ENCODE results near the gene OST4. TPM values are rescaled to one million over a fixed set of nuclear protein-coding genes. Genes with fewer than 3 reads are reported as not detected.
A peak's percentile ranks its signal among the peaks of the same experiment; 100 is the strongest.

OST4 gene
- total RNA-seq, 1 donor from 2014 or later, result 84.6 TPM

DNA sequence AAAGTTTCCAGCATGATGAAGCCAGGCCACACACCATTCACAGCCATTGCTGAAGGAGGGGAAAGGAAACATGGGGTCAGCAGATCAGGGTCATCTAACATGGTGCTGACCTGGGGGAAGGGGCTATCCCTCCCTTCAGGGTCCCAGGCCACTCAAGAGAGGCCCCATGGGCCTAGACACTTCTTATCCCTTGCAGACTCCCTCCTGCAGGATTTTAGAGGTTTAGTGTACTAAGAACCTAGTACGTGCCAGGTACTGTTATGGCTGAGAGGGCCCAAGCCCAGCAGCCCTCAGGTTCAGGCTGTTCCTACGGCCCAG, 23.9 kb upstream of the OST4 start:
- Histone ChIP-seq H3F3A (ENCODE audit: low read depth) (no peaks in the 10 kb centered on the region), H3K27me3 (no peaks in the 10 kb centered on the region), H4K20me1 (ENCODE audit: low read depth) (no peaks in the 10 kb centered on the region), H3K4me1 (no peaks in the 10 kb centered on the region), H3K9ac (no peak overlapping the region), H3K27ac (no peak overlapping the region), H3K36me3 (no peaks in the 10 kb centered on the region), H3K4me3 (no peak overlapping the region), H3K4me2 (no peak overlapping the region), H2AFZ (replicated peaks) (no peak overlapping the region), H3K9me3 (ENCODE audit: low read depth) (no peaks in the 10 kb centered on the region), H3K79me2 (ENCODE audit: low read depth) (no peaks in the 10 kb centered on the region)
- no peak for TF ChIP-seq EZH2phosphoT487 (IDR thresholded peaks at IDR 0.05)
- no peak for TF ChIP-seq CTCF (IDR thresholded peaks at IDR 0.05)
- TF ChIP-seq EZH2 (IDR thresholded peaks at IDR 0.05), result no peak
- Mint-ChIP-seq H3K36me3 (no peaks in the 10 kb centered on the region), H3K4me1 (peaks cover 12% of the 10 kb centered on the region), H3K4me3 (peak overlapping the region; percentile 62), H3K27ac (peak overlapping the region; percentile 83), H3K27me3 (ENCODE audit: insufficient read depth, low read depth) (peaks cover 16% of the 10 kb centered on the region), H3K9me3 (no peaks in the 10 kb centered on the region)
- no peak for DNase-seq (ENCODE audit: low spot score)

DNA sequence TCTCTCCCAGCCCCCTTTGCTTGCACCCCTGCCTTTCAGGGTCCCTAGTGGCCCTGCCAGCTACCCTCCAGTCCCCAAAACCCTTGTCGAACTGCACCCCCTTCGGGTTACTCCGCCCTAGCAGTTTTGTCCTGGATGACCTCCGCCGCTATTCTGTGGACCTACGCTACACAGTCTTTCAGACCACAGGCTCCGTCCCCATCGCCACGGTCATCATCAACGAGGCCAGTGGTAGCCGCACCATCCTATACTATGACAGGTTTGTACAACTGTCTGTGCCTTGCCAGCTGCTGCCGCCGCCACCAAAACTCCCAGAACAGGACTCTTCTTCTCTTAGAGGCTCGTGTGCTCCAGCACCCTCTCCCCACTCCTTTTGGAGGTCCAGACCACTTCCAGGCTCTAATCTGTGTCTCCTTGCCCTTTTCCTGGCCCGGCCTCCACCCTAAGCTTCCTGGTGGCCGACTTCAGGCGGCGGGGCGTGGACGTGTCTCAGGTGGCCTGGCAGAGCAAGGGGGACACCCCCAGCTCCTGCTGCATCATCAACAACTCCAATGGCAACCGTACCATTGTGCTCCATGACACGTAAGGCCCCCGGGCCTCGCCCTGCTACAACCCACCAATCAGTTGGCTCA, 23.0 kb upstream of the OST4 start:
- no peak overlapping the region for H3K4me3 ChIP-seq
- no peaks in the 10 kb centered on the region for H4K20me1 ChIP-seq (ENCODE audit: low read depth)
- H3K79me2 ChIP-seq (ENCODE audit: low read depth), result no peaks in the 10 kb centered on the region
- peaks cover 11% of the 10 kb centered on the region for H3K27me3 Mint-ChIP-seq (ENCODE audit: insufficient read depth, low read depth)
- no peaks in the 10 kb centered on the region for H3K36me3 ChIP-seq
- H3K4me1 Mint-ChIP-seq, result peaks cover 10% of the 10 kb centered on the region
- no peak overlapping the region for H2AFZ ChIP-seq (replicated peaks)
- H3K4me3 Mint-ChIP-seq, result peak overlapping the region; percentile 53
- no peaks in the 10 kb centered on the region for H3K9me3 Mint-ChIP-seq
- no peak overlapping the region for H3K27ac ChIP-seq
- no peak overlapping the region for H3K9ac ChIP-seq
- no peaks in the 10 kb centered on the region for H3K36me3 Mint-ChIP-seq
- no peaks in the 10 kb centered on the region for H3F3A ChIP-seq (ENCODE audit: low read depth)
- H3K4me1 ChIP-seq, result no peaks in the 10 kb centered on the region
- H3K27me3 ChIP-seq, result no peaks in the 10 kb centered on the region
- no peak for DNase-seq (ENCODE audit: low spot score)
- peak overlapping the region; percentile 72 for H3K27ac Mint-ChIP-seq
- H3K4me2 ChIP-seq, result no peak overlapping the region
- TF ChIP-seq EZH2 (IDR thresholded peaks at IDR 0.05) (no peak), EZH2phosphoT487 (IDR thresholded peaks at IDR 0.05) (no peak), CTCF (IDR thresholded peaks at IDR 0.05) (no peak)
- no peaks in the 10 kb centered on the region for H3K9me3 ChIP-seq (ENCODE audit: low read depth)

DNA sequence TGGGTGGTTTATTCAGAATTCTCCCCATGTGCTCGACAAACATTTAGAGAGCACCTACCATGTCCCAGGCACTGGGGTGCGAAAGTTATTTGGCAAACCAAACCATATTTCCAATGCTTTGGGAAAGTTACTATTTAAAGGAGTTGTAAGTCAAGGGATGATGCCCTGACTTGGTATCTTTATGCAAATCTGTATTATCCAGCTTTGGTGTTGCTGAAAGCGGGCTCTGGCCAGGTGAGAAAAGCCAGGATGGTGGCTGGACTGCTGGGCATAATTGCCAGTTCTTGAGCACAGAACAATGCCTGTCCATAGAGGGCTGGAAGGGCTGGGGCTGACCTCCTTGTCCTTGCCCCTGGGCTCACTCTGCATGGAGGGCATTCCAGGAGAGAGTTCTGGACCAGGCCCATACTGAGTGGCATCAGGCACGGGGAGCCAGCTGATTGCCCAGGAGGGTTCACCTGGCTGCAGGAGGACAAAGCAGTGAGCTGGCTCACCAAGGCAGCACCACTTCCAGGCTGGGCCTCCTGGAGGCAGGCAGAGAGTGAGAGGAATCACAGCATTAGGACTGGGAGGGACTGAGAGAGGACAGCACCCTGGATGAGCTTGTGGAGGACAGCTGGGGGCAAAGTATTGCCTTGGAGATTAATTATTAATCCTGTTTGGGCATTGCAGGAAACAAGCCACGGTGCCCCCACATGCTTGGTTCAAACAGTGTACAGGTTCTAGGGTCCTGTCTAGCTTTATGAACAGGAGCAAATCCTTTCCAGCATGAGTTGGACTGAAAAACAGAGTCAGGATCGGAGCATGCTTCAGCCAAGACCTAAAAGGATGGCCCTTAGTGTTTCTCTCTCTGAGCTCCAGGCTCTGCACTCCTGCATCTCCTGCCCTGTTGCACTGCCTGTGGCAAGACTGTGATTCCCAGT, 22.2 kb upstream of the OST4 start:
- Mint-ChIP-seq H3K4me3 (peak overlapping the region; percentile 53), H3K27ac (peak overlapping the region; percentile 72), H3K36me3 (no peaks in the 10 kb centered on the region), H3K4me1 (peaks cover 10% of the 10 kb centered on the region), H3K9me3 (no peaks in the 10 kb centered on the region), H3K27me3 (ENCODE audit: insufficient read depth, low read depth) (peaks cover 9% of the 10 kb centered on the region)
- no peaks in the 10 kb centered on the region for H3K9me3 ChIP-seq (ENCODE audit: low read depth)
- no peak overlapping the region for H3K27ac ChIP-seq
- H3K36me3 ChIP-seq, result no peaks in the 10 kb centered on the region
- H4K20me1 ChIP-seq (ENCODE audit: low read depth), result no peaks in the 10 kb centered on the region
- TF ChIP-seq EZH2 (IDR thresholded peaks at IDR 0.05), result no peak
- no peak for TF ChIP-seq CTCF (IDR thresholded peaks at IDR 0.05)
- TF ChIP-seq EZH2phosphoT487 (IDR thresholded peaks at IDR 0.05), result no peak
- no peak overlapping the region for H3K4me2 ChIP-seq
- no peak overlapping the region for H3K4me3 ChIP-seq
- no peak overlapping the region for H3K9ac ChIP-seq
- no peaks in the 10 kb centered on the region for H3K4me1 ChIP-seq
- no peaks in the 10 kb centered on the region for H3K27me3 ChIP-seq
- no peak for DNase-seq (ENCODE audit: low spot score)
- no peak overlapping the region for H2AFZ ChIP-seq (replicated peaks)
- no peaks in the 10 kb centered on the region for H3K79me2 ChIP-seq (ENCODE audit: low read depth)
- H3F3A ChIP-seq (ENCODE audit: low read depth), result no peaks in the 10 kb centered on the region
